ENCODE data around the gene SUN1.

- no peak for TF ChIP-seq ZNF324 (tag by site-specific recombination; IDR thresholded peaks at IDR 0.05)
- TF ChIP-seq ZNF274 (IDR thresholded peaks at IDR 0.05; ENCODE audit: low read length) = no peak
- TF ChIP-seq ZNF274 (tag by site-specific recombination; IDR thresholded peaks at IDR 0.05; ENCODE audit: borderline replicate concordance) = no peak
- TF ChIP-seq, protein P1, sequence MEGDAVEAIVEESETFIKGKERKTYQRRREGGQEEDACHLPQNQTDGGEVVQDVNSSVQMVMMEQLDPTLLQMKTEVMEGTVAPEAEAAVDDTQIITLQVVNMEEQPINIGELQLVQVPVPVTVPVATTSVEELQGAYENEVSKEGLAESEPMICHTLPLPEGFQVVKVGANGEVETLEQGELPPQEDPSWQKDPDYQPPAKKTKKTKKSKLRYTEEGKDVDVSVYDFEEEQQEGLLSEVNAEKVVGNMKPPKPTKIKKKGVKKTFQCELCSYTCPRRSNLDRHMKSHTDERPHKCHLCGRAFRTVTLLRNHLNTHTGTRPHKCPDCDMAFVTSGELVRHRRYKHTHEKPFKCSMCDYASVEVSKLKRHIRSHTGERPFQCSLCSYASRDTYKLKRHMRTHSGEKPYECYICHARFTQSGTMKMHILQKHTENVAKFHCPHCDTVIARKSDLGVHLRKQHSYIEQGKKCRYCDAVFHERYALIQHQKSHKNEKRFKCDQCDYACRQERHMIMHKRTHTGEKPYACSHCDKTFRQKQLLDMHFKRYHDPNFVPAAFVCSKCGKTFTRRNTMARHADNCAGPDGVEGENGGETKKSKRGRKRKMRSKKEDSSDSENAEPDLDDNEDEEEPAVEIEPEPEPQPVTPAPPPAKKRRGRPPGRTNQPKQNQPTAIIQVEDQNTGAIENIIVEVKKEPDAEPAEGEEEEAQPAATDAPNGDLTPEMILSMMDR (tag by site-specific recombination; IDR thresholded peaks at IDR 0.05) = no peak
- no peak for TF ChIP-seq ZNF555 (tag by site-specific recombination; conservative IDR thresholded peaks at IDR 0.05)
- no peak for TF ChIP-seq ZNF623 (tag by site-specific recombination; IDR thresholded peaks at IDR 0.05)
- no peak for TF ChIP-seq ZNF121 (tag by site-specific recombination; IDR thresholded peaks at IDR 0.05)
- TF ChIP-seq ZNF837 (tag by site-specific recombination; IDR thresholded peaks at IDR 0.05) = no peak
- no peak for TF ChIP-seq ZNF311 (tag by site-specific recombination; IDR thresholded peaks at IDR 0.05; ENCODE audit: borderline replicate concordance)
- TF ChIP-seq SETDB1 (IDR thresholded peaks at IDR 0.05; ENCODE audit: insufficient read length, low read length) = no peak
- TF ChIP-seq ZFP37 (tag by site-specific recombination; IDR thresholded peaks at IDR 0.05) = no peak
Measured at GRCh38 chr7:879093-879492, 46.8 kb downstream of the SUN1 start.

All from HEK293 (cell line).